GM12875 (cell line): Measurements from ENCODE around the gene RIPPLY3.

Experiments used
- H3K4me3 ChIP-seq: one replicate; pipeline ENCODE4 v1.5.1; 2011; ENCODE audit warnings: low read depth, low read length, control low read depth
- CTCF ChIP-seq: IDR thresholded peaks from 2 replicates; pipeline ENCODE4 v1.5.1; 2011; ENCODE audit warnings: low read depth, mild to moderate bottlenecking, control low read depth, inconsistent platforms, low read length, moderate library complexity, borderline replicate concordance; ENCODE audit not compliant: insufficient read depth

Gene RIPPLY3

DNA sequence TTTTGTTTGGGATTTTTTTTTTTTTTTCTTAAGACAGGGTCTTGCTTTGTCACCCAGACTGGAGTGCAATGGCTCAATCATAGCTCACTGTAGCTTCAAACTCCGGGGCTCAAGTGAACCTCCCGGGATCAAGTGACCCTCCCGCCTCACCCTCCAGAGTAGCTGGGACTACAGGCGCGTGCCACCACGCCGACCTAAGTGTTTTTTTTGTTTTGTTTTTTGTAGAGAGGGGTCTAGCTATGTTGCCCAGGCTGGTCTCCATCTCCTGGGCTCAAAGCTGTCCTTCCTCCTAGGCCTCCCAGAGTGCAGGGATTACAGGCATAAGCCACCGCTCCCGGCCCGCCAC lies 40.8 kb upstream of the RIPPLY3 start:
- H3K4me3 ChIP-seq, result peak overlapping the region; percentile 68
- no peak for TF ChIP-seq CTCF

- TF ChIP-seq CTCF, result 0 out of 2 replicates have a peak, but pooled peaks have one; percentile 44
- peak within 1 kb of the TSS; percentile 68 for H3K4me3 ChIP-seq
Observed at GRCh38 chr21:36966066-36966820, 40.3 kb upstream of the RIPPLY3 start, which contains the start of gene HLCS. TSS of gene HLCS (minus strand) at chr21:36966669. CDS start at chr21:36966638, 31 bp downstream.

DNA sequence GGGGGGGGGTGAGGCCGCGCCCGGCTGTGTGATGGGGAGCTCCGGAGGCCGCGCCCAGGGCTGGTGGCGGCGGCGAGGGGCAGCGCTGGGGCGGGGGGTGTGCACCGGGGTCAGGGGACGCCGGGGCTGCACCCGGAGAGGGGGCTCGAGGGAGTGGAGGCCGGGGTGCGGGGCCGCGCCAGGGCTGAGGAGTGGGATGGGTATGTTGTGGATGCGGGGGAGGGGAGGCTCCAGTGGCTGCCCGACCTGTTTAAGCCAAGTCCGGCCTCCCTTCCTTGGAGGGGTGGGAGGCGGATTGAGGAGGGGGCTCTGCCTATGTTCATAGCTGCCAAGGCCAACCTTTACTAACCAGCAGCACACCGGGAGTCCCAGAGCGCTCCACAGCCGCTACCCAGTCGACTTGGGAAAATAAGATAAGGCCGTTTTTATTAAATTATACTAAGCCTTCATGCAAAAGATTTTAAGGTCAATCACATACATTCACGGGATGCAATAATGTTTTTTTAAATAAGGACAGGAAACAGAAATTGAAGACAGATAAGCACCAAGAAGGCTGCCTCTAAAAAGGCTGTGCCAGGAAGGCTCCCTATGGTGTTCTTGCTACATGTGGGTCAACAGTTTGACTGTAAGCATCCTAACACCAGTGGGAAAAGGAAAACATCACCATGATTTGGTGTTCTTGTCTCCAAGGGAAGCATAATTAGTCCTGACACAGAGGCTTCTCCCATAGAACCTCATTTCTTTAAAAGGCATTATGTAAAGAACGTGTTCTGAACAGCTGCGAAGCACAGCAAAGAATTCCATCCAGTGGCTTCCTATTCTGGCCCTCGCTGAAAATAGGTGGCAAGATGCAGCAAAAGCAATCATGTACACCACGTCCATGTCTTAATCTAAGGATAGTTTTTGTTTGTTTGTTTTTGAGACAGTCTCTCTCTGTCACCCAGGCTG lies 39.4 kb upstream of the RIPPLY3 start:
- H3K4me3 ChIP-seq, result peak overlapping the region; percentile 56
- TF ChIP-seq CTCF, result no peak

DNA sequence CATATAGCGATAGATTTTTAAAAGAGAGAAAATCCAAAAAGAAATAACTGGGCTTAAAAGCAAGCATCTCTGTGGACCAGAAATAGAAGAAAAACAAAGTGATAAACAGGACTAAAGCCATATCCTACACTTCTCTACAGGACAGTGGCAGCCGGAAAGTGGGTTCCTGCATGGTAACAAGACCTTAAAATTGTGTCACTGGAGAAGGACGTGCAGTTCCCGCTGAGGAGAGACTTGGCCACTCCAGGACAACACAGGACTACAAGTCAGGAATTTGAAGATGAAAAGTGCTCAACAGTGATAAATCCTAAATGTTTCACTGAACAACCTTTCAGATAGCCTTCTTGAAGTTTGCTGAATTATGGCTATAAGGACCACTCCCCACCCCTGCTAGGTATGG lies 38.1 kb upstream of the RIPPLY3 start:
- TF ChIP-seq CTCF, result no peak

DNA sequence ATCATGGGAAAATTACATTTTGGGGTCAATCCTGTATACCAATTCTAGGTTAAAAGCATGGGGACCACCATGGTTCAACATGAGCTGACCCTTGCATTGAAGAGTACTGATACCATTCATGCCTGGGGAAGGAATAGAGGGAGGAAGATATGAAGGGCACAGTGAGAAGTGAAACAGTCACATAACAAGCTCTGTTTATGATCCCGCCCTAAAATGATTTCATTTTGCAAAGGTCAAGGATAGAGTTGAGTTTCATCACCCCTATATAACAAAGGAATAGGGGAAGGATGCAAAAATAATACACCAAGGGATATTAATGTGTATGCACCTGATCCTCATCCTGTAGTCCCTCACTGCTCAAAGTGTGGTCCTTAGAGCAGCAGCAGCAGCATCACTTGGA lies 37.5 kb upstream of the RIPPLY3 start:
- no peak for TF ChIP-seq CTCF
- no peak overlapping the region for H3K4me3 ChIP-seq

More for the DNA sequence above, 38.1 kb upstream of the RIPPLY3 start:
- no peak overlapping the region for H3K4me3 ChIP-seq

GRCh38 chr21:36973986-36974850 lies 32.3 kb upstream of the RIPPLY3 start:
- no peak for TF ChIP-seq CTCF
- H3K4me3 ChIP-seq, result no peak overlapping the region
